Left forelimb (tissue), 1 donor: ENCODE data around the gene GALNT15.

ENCODE experiments used
- DNase-seq: peaks from one replicate; pipeline ENCODE4 v3.0.0-alpha.2; 2018; ENCODE audit warnings: low spot score

Gene GALNT15

GRCh38 chr3:16168211-16168610, 6.3 kb upstream of the GALNT15 start:
- peak; percentile 63 for DNase-seq

- DNase-seq, result peak; percentile 14
Observed at GRCh38 chr3:16171009-16171408, 3.5 kb upstream of the GALNT15 start.

- peak; percentile 31 for DNase-seq
Observed at GRCh38 chr3:16171825-16172224, 2.7 kb upstream of the GALNT15 start.

- DNase-seq, result peak; percentile 56
Observed at GRCh38 chr3:16173283-16174025, 1.0 kb upstream of the GALNT15 start.

GRCh38 chr3:16174026-16174355, 489 bp upstream of the GALNT15 start:
- DNase-seq, result no peak

- DNase-seq, result peak; percentile 49
Observed at GRCh38 chr3:16174976-16175901, 759 bp downstream of the GALNT15 start.

- peak; percentile 38 for DNase-seq
Observed at GRCh38 chr3:16176391-16177030, 2.0 kb downstream of the GALNT15 start.

- no peak for DNase-seq
Observed at GRCh38 chr3:16177382-16177781, 2.9 kb downstream of the GALNT15 start.

- peak; percentile 90 for DNase-seq
Observed at GRCh38 chr3:16177962-16178627, 3.6 kb downstream of the GALNT15 start.

GRCh38 chr3:16178628-16178988, 4.1 kb downstream of the GALNT15 start:
- no peak for DNase-seq

GRCh38 chr3:16179261-16179660, 4.8 kb downstream of the GALNT15 start:
- peak; percentile 26 for DNase-seq

- DNase-seq, result peak; percentile 34
Observed at GRCh38 chr3:16179771-16180736, 5.6 kb downstream of the GALNT15 start.

GRCh38 chr3:16180737-16181134, 6.3 kb downstream of the GALNT15 start:
- DNase-seq, result no peak

GRCh38 chr3:16181361-16181760, 6.9 kb downstream of the GALNT15 start:
- peak; percentile 63 for DNase-seq

GRCh38 chr3:16182183-16182582, 7.7 kb downstream of the GALNT15 start:
- DNase-seq, result peak; percentile 14

GRCh38 chr3:16182612-16183011, 8.1 kb downstream of the GALNT15 start:
- peak; percentile 5 for DNase-seq

- peak; percentile 31 for DNase-seq
Observed at GRCh38 chr3:16183082-16183481, 8.6 kb downstream of the GALNT15 start.

- peak; percentile 53 for DNase-seq
Observed at GRCh38 chr3:16183601-16184270, 9.3 kb downstream of the GALNT15 start.

GRCh38 chr3:16186086-16186485, 11.6 kb downstream of the GALNT15 start:
- no peak for DNase-seq

- peak; percentile 15 for DNase-seq
Observed at GRCh38 chr3:16186565-16186964, 12.1 kb downstream of the GALNT15 start.
